ENCODE results near the gene MBD3L2B. TPM values are rescaled to one million over a fixed set of nuclear protein-coding genes. Genes with fewer than 3 reads are reported as not detected.

The MBD3L2B gene
- total and polyA plus RNA-seq, 2 experiments from 2014 or later: not detected

DNA sequence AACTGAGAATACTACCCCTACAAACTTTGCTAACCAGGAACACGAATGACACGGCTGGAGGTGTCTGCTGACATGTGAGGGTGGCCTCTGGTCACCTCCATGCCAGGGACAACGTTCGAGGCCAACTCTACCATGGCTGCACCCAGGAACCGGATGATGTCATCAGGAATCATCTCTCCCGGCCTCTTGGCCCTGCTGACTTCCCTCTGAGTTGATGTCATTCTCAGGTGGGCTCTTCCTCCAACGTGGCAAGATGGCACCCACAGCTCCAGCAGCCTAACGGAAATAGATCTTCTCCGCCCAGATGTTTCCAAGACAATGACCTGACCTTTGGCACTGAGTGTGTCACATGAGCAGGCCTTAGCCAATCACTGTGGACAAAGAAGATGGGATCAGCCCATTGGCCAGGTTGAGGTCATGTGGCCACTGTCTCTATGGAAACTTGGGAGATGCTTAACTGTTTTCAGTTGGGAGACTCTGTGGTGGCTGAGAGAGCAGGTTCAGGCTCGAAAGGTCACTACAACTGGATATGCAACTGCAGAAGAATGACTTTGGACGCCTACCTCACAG is 15.0 kb downstream of the MBD3L2B start:
- ATAC-seq (no peak), DNase-seq (ENCODE audit: low spot score) (no peak)
- H3K4me1 ChIP-seq (ENCODE audit: insufficient read depth): no peaks in the 10 kb centered on the region
- H3K27ac ChIP-seq (ENCODE audit: low read depth): no peak overlapping the region
- no peak overlapping the region for H3K27ac Mint-ChIP-seq
- H2AFZ ChIP-seq: no peak overlapping the region
- peaks cover 3% of the 10 kb centered on the region; the same call in 1 of the 2 replicates for H3K36me3 ChIP-seq (ENCODE audit: insufficient read depth)
- H3K79me2 ChIP-seq (replicated peaks; ENCODE audit: insufficient read depth): no peaks in the 10 kb centered on the region
- H3K36me3 Mint-ChIP-seq (ENCODE audit: low read depth): peaks cover 26% of the 10 kb centered on the region; the same call in 2 of the 3 replicates
- no peak for TF ChIP-seq CREB1 (CRISPR knock-in tag; IDR thresholded peaks at IDR 0.05; ENCODE audit: low read depth)
- TF ChIP-seq JUNB (IDR thresholded peaks at IDR 0.05; ENCODE audit: unreplicated experiment): no peak
- TF ChIP-seq, protein P1, sequence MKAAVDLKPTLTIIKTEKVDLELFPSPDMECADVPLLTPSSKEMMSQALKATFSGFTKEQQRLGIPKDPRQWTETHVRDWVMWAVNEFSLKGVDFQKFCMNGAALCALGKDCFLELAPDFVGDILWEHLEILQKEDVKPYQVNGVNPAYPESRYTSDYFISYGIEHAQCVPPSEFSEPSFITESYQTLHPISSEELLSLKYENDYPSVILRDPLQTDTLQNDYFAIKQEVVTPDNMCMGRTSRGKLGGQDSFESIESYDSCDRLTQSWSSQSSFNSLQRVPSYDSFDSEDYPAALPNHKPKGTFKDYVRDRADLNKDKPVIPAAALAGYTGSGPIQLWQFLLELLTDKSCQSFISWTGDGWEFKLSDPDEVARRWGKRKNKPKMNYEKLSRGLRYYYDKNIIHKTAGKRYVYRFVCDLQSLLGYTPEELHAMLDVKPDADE (IDR thresholded peaks at IDR 0.05): no peak
- TF ChIP-seq STAT1 (IDR thresholded peaks at IDR 0.05; ENCODE audit: unreplicated experiment): no peak
- no peak overlapping the region for H3K4me3 Mint-ChIP-seq
- H3K9me2 ChIP-seq (ENCODE audit: insufficient read depth): no peaks in the 10 kb centered on the region
- H3K4me2 ChIP-seq: no peak overlapping the region
- H3K27me3 Mint-ChIP-seq (ENCODE audit: insufficient read depth, low read depth, poor library complexity): peaks cover 4% of the 10 kb centered on the region
- H3F3A ChIP-seq (replicated peaks; ENCODE audit: low read depth): no peaks in the 10 kb centered on the region
- H3K9me3 Mint-ChIP-seq: peaks cover 85% of the 10 kb centered on the region
- no peaks in the 10 kb centered on the region for H4K20me1 ChIP-seq (replicated peaks; ENCODE audit: insufficient read depth)
- no peaks in the 10 kb centered on the region for H3K27me3 ChIP-seq (ENCODE audit: insufficient read depth)
- H3K4me3 ChIP-seq: no peak overlapping the region
- no peaks in the 10 kb centered on the region for H3K4me1 Mint-ChIP-seq

DNA sequence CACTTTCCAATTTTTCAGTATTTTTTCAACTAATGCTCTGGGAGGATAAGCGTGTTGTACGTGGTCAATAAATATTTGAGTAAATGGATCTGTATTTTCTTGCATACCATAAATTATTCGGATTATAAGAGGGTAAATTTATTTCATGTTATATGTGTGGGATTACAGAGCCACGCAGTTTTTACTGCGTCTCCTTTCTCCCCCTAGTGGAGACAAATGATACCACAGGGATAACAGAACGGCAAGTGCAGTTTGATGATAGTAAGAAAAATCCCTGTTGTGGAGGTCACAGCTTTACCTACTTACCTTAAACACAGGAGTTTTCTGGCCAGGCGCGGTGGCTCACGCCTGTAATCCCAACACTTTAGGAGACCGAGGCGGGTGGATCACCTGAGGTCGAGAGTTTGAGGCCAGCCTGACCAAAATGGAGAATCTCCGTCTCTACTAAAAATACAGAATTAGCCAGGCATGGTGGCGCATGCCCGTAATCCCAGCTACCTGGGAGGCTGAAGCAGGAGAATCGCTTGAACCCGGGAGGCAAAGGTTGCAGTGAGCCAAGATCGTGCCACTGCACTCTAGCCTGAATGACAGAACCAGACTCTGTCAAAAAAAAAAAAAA is 16.8 kb downstream of the MBD3L2B start:
- Histone ChIP-seq H3F3A (replicated peaks; ENCODE audit: low read depth) (no peaks in the 10 kb centered on the region), H3K79me2 (replicated peaks; ENCODE audit: insufficient read depth) (no peaks in the 10 kb centered on the region), H3K4me2 (no peak overlapping the region), H3K36me3 (ENCODE audit: insufficient read depth) (peaks cover 3% of the 10 kb centered on the region; the same call in 1 of the 2 replicates), H3K27me3 (ENCODE audit: insufficient read depth) (no peaks in the 10 kb centered on the region), H3K9me2 (ENCODE audit: insufficient read depth) (no peaks in the 10 kb centered on the region), H4K20me1 (replicated peaks; ENCODE audit: insufficient read depth) (no peaks in the 10 kb centered on the region), H2AFZ (no peak overlapping the region), H3K27ac (ENCODE audit: low read depth) (no peak overlapping the region), H3K4me3 (no peak overlapping the region), H3K4me1 (ENCODE audit: insufficient read depth) (no peaks in the 10 kb centered on the region)
- peaks cover 31% of the 10 kb centered on the region for H3K36me3 Mint-ChIP-seq (ENCODE audit: low read depth)
- DNase-seq (ENCODE audit: low spot score) (peak; percentile 75), ATAC-seq (peak; percentile 35; the same call in 2 of the 3 replicates)
- peaks cover 4% of the 10 kb centered on the region for H3K27me3 Mint-ChIP-seq (ENCODE audit: insufficient read depth, low read depth, poor library complexity)
- H3K4me3 Mint-ChIP-seq: no peak overlapping the region
- TF ChIP-seq NANOG (IDR thresholded peaks at IDR 0.05; ENCODE audit: borderline replicate concordance) (no peak), ZNF114 (CRISPR knock-in tag; IDR thresholded peaks at IDR 0.05) (no peak)
- TF ChIP-seq, protein P2, sequence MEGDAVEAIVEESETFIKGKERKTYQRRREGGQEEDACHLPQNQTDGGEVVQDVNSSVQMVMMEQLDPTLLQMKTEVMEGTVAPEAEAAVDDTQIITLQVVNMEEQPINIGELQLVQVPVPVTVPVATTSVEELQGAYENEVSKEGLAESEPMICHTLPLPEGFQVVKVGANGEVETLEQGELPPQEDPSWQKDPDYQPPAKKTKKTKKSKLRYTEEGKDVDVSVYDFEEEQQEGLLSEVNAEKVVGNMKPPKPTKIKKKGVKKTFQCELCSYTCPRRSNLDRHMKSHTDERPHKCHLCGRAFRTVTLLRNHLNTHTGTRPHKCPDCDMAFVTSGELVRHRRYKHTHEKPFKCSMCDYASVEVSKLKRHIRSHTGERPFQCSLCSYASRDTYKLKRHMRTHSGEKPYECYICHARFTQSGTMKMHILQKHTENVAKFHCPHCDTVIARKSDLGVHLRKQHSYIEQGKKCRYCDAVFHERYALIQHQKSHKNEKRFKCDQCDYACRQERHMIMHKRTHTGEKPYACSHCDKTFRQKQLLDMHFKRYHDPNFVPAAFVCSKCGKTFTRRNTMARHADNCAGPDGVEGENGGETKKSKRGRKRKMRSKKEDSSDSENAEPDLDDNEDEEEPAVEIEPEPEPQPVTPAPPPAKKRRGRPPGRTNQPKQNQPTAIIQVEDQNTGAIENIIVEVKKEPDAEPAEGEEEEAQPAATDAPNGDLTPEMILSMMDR (conservative IDR thresholded peaks at IDR 0.05; ENCODE audit: low read depth in 2 of 2): peak; percentile 60 to 89
- peaks cover 89% of the 10 kb centered on the region for H3K9me3 Mint-ChIP-seq
- no peaks in the 10 kb centered on the region for H3K4me1 Mint-ChIP-seq
- H3K27ac Mint-ChIP-seq: no peak overlapping the region
